ENCODE data around the gene KLK7. TPM values are rescaled to one million over a fixed set of nuclear protein-coding genes. Genes with fewer than 3 reads are reported as not detected.

KLK7 gene
- total and polyA plus RNA-seq, 2 of the 4 experiments (the other 2 are of a cell fraction) = not detected

DNA sequence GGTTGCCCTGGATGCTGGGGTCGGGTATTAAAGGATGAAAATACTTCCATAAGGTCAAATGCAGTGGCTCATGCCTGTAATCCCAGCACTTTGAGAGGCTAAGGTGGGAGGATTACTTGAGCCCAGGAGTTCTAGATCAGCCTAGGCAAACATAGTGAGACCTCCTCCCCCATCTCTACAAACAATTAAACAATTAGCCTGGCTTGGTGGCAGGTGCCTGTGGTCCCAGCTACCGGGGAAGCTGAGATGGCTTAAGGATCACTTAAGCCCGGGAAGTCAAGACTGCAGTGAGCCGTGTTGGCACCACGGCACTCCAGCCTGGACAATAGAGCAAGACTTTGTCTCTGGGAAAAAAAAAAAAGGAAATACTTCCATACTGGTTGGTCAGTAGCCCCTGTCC lies 41.2 kb upstream of the KLK7 start:
- H3K79me1 ChIP-seq (ENCODE audit: low read depth in 1 of 2, low read length in 2 of 2) = no peaks in the 10 kb centered on the region
- H3K4me2 ChIP-seq (ENCODE audit: low read depth, low read length) = no peak overlapping the region
- no peak overlapping the region for H3K27ac ChIP-seq (ENCODE audit: insufficient read depth, low read length)
- intact Hi-C loops (cut with micrococcal nuclease) (no loop called here), dilution Hi-C loops (cut with HindIII; ENCODE audit: low sequenced_read_pairs, unreplicated experiment) (no loop called here), in situ Hi-C loops (cut with MboI; ENCODE audit: low sequenced_read_pairs) (no loop called here)
- ChIA-PET CTCF (no interaction called here), POLR2A (ENCODE audit: unreplicated experiment) (no interaction called here)
- H3K4ac ChIP-seq (ENCODE audit: low read depth, low read length) = no peak overlapping the region
- DNase-seq (no peak), ATAC-seq (ENCODE audit: low read depth) (no peak)
- H2BK120ac ChIP-seq (ENCODE audit: low read depth, low read length) = no peak overlapping the region
- no peak overlapping the region for H2AK5ac ChIP-seq (ENCODE audit: low read depth, low read length)
- no CpG with 5 or more reads among the region's 5 CpGs for WGBS, 2 experiments (ENCODE audit: extremely low coverage in 2 of 2, insufficient read length in 1 of 2)
- H3K14ac ChIP-seq (replicated peaks; ENCODE audit: low read depth, low read length) = no peak overlapping the region
- no peaks in the 10 kb centered on the region for H3K4me1 ChIP-seq (ENCODE audit: control insufficient read depth, insufficient read depth, low read length)
- H2AFZ ChIP-seq (replicated peaks; ENCODE audit: low read length, poor library complexity) = no peak overlapping the region
- H3K9ac ChIP-seq (ENCODE audit: low read depth, low read length) = no peak overlapping the region
- H4K5ac ChIP-seq (ENCODE audit: low read depth, low read length) = no peak overlapping the region
- no peak overlapping the region for H4K91ac ChIP-seq (ENCODE audit: insufficient read depth, low read depth, low read length)
- H4K8ac ChIP-seq (ENCODE audit: low read depth in 2 of 2, low read length in 2 of 2) = no peak overlapping the region
- H3K4me3 ChIP-seq (ENCODE audit: insufficient read depth, low read depth, low read length) = no peak overlapping the region
- H3K56ac ChIP-seq (ENCODE audit: extremely low read depth, insufficient read depth, low read length) = no peak overlapping the region
- H2BK20ac ChIP-seq (ENCODE audit: low read depth, low read length) = no peak overlapping the region
- H3K27me3 ChIP-seq (ENCODE audit: control insufficient read depth, insufficient read depth, low read length) = peaks cover 3% of the 10 kb centered on the region
- no peaks in the 10 kb centered on the region for H3K36me3 ChIP-seq (ENCODE audit: control insufficient read depth, insufficient read depth, low read length)
- H2AK9ac ChIP-seq (replicated peaks; ENCODE audit: low read depth, low read length, poor library complexity) = no peak overlapping the region
- H2BK5ac ChIP-seq (ENCODE audit: low read depth, low read length, poor library complexity, severe bottlenecking) = no peak overlapping the region
- no TSS peak for BruUV-seq (replicated peaks)
- no peaks in the 10 kb centered on the region for H3K9me3 ChIP-seq (ENCODE audit: control insufficient read depth, insufficient read depth, low read length)
- H2BK15ac ChIP-seq (ENCODE audit: low read depth, low read length) = no peak overlapping the region
- H3K23ac ChIP-seq (ENCODE audit: low read depth, low read length) = no peak overlapping the region
- H3K9me1 ChIP-seq (ENCODE audit: insufficient read depth, low read length) = no peaks in the 10 kb centered on the region
- H3K18ac ChIP-seq (ENCODE audit: low read depth, low read length) = no peak overlapping the region
- TF ChIP-seq RAD21 (IDR thresholded peaks at IDR 0.05; ENCODE audit: low read length) (no peak), CHD1 (IDR thresholded peaks at IDR 0.05; ENCODE audit: low read depth, low read length) (no peak), FOS (IDR thresholded peaks at IDR 0.05; ENCODE audit: low read depth, low read length) (no peak), BHLHE40 (IDR thresholded peaks at IDR 0.05; ENCODE audit: low read depth, low read length) (no peak), RCOR1 (IDR thresholded peaks at IDR 0.05; ENCODE audit: insufficient replicate concordance, low read length) (no peak), POLR2A (IDR thresholded peaks at IDR 0.05; ENCODE audit: low read depth, low read length) (no peak), RFX5 (IDR thresholded peaks at IDR 0.05; ENCODE audit: low read depth, low read length) (no peak), CEBPB (IDR thresholded peaks at IDR 0.05; ENCODE audit: low read depth, low read length) (no peak), NFE2L2 (IDR thresholded peaks at IDR 0.05; ENCODE audit: low read depth, low read length) (no peak), MAFK (IDR thresholded peaks at IDR 0.05; ENCODE audit: low read depth, low read length) (no peak), MAZ (IDR thresholded peaks at IDR 0.05; ENCODE audit: borderline replicate concordance, low read depth, low read length) (no peak), MXI1 (IDR thresholded peaks at IDR 0.05; ENCODE audit: borderline replicate concordance, low read depth, low read length) (no peak), SMC3 (IDR thresholded peaks at IDR 0.05; ENCODE audit: low read depth, low read length) (no peak)
- TF ChIP-seq, protein P1, sequence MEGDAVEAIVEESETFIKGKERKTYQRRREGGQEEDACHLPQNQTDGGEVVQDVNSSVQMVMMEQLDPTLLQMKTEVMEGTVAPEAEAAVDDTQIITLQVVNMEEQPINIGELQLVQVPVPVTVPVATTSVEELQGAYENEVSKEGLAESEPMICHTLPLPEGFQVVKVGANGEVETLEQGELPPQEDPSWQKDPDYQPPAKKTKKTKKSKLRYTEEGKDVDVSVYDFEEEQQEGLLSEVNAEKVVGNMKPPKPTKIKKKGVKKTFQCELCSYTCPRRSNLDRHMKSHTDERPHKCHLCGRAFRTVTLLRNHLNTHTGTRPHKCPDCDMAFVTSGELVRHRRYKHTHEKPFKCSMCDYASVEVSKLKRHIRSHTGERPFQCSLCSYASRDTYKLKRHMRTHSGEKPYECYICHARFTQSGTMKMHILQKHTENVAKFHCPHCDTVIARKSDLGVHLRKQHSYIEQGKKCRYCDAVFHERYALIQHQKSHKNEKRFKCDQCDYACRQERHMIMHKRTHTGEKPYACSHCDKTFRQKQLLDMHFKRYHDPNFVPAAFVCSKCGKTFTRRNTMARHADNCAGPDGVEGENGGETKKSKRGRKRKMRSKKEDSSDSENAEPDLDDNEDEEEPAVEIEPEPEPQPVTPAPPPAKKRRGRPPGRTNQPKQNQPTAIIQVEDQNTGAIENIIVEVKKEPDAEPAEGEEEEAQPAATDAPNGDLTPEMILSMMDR (conservative IDR thresholded peaks at IDR 0.05; ENCODE audit: low read depth, low read length) = no peak
- H4K20me1 ChIP-seq (ENCODE audit: insufficient read depth, low read length) = no peaks in the 10 kb centered on the region
